CD8-positive, alpha-beta memory T cell (primary cell): ENCODE measurements around the gene DDX17. TPM values are rescaled to one million over a fixed set of nuclear protein-coding genes. Genes with fewer than 3 reads are reported as not detected.
A peak's percentile ranks its signal among the peaks of the same experiment; 100 is the strongest.

Experiments
- CTCF ChIA-PET: fragments of 350-600 bp; sonication (Branson Sonifier 250); formaldehyde crosslinking; loops from one replicate; lab custom pipeline; 2021; ENCODE audit warnings: antibody characterized with exemption; lab: Charles Lee
- POLR2A ChIA-PET: fragments of 350-600 bp; sonication (Branson Sonifier 250); formaldehyde crosslinking; loops from one replicate; lab custom pipeline; 2021; ENCODE audit warnings: antibody characterized with exemption; lab: Charles Lee
- DNase-seq, 5 donors: peaks; one replicate each; pipeline versions ENCODE4 v3.0.0 to v3.0.0-alpha.2; 2020 to 2022; ENCODE audit warnings: mixed read lengths in 1 of 5
- H3K27ac ChIP-seq: one replicate; pipeline ENCODE4 v1.7.0; 2013; ENCODE audit warnings: low read depth, mild to moderate bottlenecking, low read length, moderate library complexity
- H3K27me3 ChIP-seq: 2 replicates; pipeline ENCODE4 v1.7.0; 2013; ENCODE audit warnings: low read length, mild to moderate bottlenecking; ENCODE audit not compliant: insufficient read depth, poor library complexity, severe bottlenecking
- H3K36me3 ChIP-seq: 2 replicates; pipeline ENCODE4 v1.7.0; 2013; ENCODE audit warnings: mild to moderate bottlenecking, low read length, moderate library complexity; ENCODE audit not compliant: insufficient read depth
- H3K4me1 ChIP-seq: 2 replicates; pipeline ENCODE4 v1.7.0; 2013; ENCODE audit warnings: mild to moderate bottlenecking, low read length, moderate library complexity; ENCODE audit not compliant: insufficient read depth
- H3K4me3 ChIP-seq: 2 replicates; pipeline ENCODE4 v1.7.0; 2013; ENCODE audit warnings: mild to moderate bottlenecking, low read length
- H3K9me3 ChIP-seq: 2 replicates; pipeline ENCODE4 v1.7.0; 2013; ENCODE audit warnings: mild to moderate bottlenecking, low read length
- H3K27ac Mint-ChIP-seq, 8 donors: one replicate each; pipeline ENCODE4 v1.8.0; 2020 to 2021; ENCODE audit warnings: mixed read lengths in 8 of 8, mild to moderate bottlenecking in 6 of 8, inconsistent platforms in 3 of 8, moderate library complexity in 3 of 8
- H3K27me3 Mint-ChIP-seq, 2 donors: one replicate each; pipeline ENCODE4 v1.8.0; 2020 to 2021; ENCODE audit warnings: mixed read lengths in 2 of 2, mild to moderate bottlenecking in 1 of 2, moderate library complexity in 1 of 2
- H3K36me3 Mint-ChIP-seq, 3 donors: one replicate each; pipeline ENCODE4 v1.8.0; 2020 to 2021; ENCODE audit warnings: mixed read lengths in 3 of 3, inconsistent platforms in 1 of 3, mild to moderate bottlenecking in 1 of 3
- H3K4me1 Mint-ChIP-seq, 3 donors: one replicate each; pipeline ENCODE4 v1.8.0; 2020 to 2021; ENCODE audit warnings: mixed read lengths in 3 of 3, inconsistent platforms in 1 of 3, mild to moderate bottlenecking in 1 of 3
- H3K4me3 Mint-ChIP-seq, 7 donors: one replicate each; pipeline ENCODE4 v1.8.0; 2020 to 2021; ENCODE audit warnings: mixed read lengths in 7 of 7, mild to moderate bottlenecking in 6 of 7, moderate library complexity in 4 of 7, inconsistent platforms in 2 of 7
- H3K9me3 Mint-ChIP-seq, 5 donors: one replicate each; pipeline ENCODE4 v1.8.0; 2020 to 2022; ENCODE audit warnings: mixed read lengths in 5 of 5, mild to moderate bottlenecking in 3 of 5, moderate library complexity in 2 of 5, inconsistent platforms in 1 of 5
- polyA plus RNA-seq: library from polyadenylated mRNA; unstranded; fragments of 300-500 nt; fragmentation: Illumina TruSeq; gene quantifications from one replicate; pipeline ENCODE4 v1.2.3, GENCODE V29; 2021
- total RNA-seq, 2 experiments: library from RNA; stranded (reverse); gene quantifications; one replicate each; pipeline ENCODE4 v1.2.3, GENCODE V29; 2021

Gene DDX17
- 100 to 1,000 TPM; 358 to 369 TPM for total RNA-seq
- 41.4 TPM for polyA plus RNA-seq

DNA sequence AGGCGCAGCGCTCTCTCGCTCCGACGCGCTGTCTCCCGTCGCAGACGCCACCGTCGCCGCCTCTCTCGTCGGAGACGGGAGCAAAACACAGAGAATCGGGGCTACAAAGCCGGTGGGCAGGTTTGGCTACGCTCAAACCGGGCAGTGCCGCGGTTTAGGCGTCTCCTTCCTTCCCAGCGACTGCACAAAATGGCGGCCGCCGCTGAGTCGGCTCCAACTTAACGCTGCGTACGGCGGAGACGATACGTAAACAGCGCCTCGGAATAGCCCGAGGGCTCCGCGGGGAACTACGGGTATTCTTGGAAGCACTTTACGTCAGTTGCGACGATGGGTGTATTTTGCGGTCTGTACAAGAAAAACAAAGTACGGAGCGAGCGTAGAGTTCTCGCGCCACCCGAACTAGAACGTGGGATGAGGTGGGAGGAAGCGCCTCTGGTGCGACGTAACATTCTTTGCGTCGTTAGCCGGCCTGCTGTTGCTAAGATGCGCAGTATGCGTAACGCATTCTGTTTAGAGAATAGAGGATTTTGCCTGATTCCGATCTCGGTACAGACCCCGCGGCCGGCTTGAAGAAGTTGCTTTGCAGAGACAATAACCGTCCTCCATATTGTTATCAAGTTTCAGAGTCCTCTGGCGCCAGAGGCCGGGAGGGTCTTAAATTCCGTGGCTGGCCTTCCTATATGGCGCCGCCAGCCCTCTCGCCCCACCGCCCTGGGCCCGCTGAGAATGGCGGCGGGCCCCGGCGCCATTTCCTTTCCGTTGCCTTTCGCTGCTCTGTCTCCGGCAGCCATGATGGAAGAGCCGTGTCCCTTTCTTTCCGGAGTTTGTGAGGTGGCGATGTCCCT lies at the start of gene DDX17:
DDX17 (minus strand) TSS at position 194 of the 845 bp plus-strand sequence.
- CTCF ChIA-PET = no interaction called here
- POLR2A ChIA-PET = no interaction called here

DNA sequence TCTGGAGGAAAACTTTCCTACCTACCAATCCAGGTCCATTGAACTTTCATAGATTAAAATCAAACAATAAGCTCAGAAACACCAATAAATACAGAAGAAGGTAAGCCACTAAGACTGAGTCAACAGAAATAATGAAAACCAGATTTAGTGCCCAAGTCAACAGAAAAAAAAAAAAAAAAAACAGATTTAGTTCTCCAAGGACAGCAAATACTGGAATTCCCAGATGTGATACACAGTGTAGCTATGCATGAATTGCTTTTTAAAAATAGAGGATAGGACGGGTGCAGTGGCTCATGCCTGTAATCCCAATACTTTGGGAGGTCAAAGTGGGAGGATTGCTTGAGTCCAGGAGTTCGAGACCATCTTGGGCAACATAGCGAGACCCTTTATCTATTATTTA lies 48.2 kb upstream of the DDX17 start:
- H3K4me3 Mint-ChIP-seq = no peak overlapping the region
- Histone ChIP-seq H3K4me1 (no peaks in the 10 kb centered on the region), H3K4me3 (no peak overlapping the region), H3K27ac (no peak overlapping the region), H3K36me3 (no peaks in the 10 kb centered on the region), H3K9me3 (no peaks in the 10 kb centered on the region), H3K27me3 (no peaks in the 10 kb centered on the region)
- ChIA-PET CTCF (no interaction called here), POLR2A (interaction anchor here (0.7 kb wide), 2 partner anchors 180 to 602 kb away, joined by 3 to 4 read pairs; no protein-coding TSS in a partner anchor)
- no peaks in the 10 kb centered on the region for H3K36me3 Mint-ChIP-seq
- no peak overlapping the region for H3K27ac Mint-ChIP-seq
- H3K9me3 Mint-ChIP-seq = no peaks in the 10 kb centered on the region
- H3K4me1 Mint-ChIP-seq = no peaks in the 10 kb centered on the region
- no peak for DNase-seq
- H3K27me3 Mint-ChIP-seq = no peaks in the 10 kb centered on the region

More for the DNA sequence above, at the start of gene DDX17:
- H3K9me3 Mint-ChIP-seq = peaks cover 0 to 1% (median 0%) of the 10 kb centered on the region in 5 donors
- H3K36me3 Mint-ChIP-seq = peaks cover 4 to 45% (median 10%) of the 10 kb centered on the region in 3 donors
- H3K4me1 Mint-ChIP-seq = peaks cover 50 to 52% (median 51%) of the 10 kb centered on the region in 3 donors
- Histone ChIP-seq H3K36me3 (peaks cover 5% of the 10 kb centered on the region), H3K4me1 (peaks cover 36% of the 10 kb centered on the region), H3K27ac (peak within 1 kb of the TSS; percentile 98), H3K9me3 (no peaks in the 10 kb centered on the region), H3K4me3 (peak within 1 kb of the TSS; percentile 87), H3K27me3 (no peaks in the 10 kb centered on the region)
- H3K27ac Mint-ChIP-seq = peak within 1 kb of the TSS; percentile 99 to 100 (median 100)
- peaks cover 0 to 12% of the 10 kb centered on the region in 2 donors for H3K27me3 Mint-ChIP-seq
- DNase-seq = peak; percentile 86 to 96 (median 95)
- H3K4me3 Mint-ChIP-seq = peak within 1 kb of the TSS; percentile 99 to 100 (median 99)

DNA sequence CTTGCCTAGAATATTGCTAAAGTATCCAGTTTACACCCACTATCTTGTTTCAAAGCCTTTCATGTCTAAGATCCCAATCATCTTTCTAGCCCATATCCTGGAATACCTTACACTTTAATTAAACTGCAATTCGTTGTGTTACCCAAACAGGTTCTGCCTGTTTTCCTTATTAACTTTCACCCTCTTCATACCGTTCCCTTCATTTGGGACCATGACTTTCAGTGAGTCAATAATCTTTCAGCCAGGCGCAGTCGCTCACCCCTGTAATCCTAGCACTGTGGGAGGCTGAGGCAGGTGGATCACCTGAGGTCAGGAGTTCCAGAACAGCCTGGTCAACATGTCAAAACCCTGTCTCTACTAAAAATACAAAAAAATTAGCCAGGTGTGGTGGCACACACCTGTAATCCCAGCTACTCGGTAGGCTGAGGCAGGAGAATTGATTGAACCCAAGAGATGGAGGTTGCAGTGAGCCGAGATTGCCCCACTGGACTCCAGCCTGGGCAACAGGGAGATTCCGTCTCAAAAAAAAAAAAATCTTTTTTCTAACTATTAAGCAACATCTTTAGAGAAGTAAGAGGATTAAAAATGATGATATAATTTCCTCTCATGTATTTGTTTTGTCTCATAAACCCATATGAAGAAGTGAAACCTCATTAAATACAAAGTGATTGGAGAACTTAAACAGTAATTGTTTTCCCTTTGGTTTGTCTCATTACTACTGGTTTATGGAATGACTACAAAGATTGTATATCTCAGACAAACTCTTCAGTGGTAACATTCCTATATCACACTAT lies 43.2 kb upstream of the DDX17 start:
- Mint-ChIP-seq H3K36me3 (no peaks in the 10 kb centered on the region), H3K4me3 (no peak overlapping the region), H3K9me3 (peaks cover 0 to 2% (median 1%) of the 10 kb centered on the region in 5 donors), H3K4me1 (no peaks in the 10 kb centered on the region), H3K27ac (no peak overlapping the region), H3K27me3 (no peaks in the 10 kb centered on the region)
- no peak overlapping the region for H3K27ac ChIP-seq
- ChIA-PET POLR2A (interaction anchor here (0.7 kb wide), 1 partner anchor 282 kb away, joined by 6 read pairs; no protein-coding TSS in a partner anchor), CTCF (no interaction called here)
- H3K27me3 ChIP-seq = no peaks in the 10 kb centered on the region
- H3K4me1 ChIP-seq = no peaks in the 10 kb centered on the region
- no peaks in the 10 kb centered on the region for H3K9me3 ChIP-seq
- no peaks in the 10 kb centered on the region for H3K36me3 ChIP-seq
- H3K4me3 ChIP-seq = no peak overlapping the region
- DNase-seq = no peak

DNA sequence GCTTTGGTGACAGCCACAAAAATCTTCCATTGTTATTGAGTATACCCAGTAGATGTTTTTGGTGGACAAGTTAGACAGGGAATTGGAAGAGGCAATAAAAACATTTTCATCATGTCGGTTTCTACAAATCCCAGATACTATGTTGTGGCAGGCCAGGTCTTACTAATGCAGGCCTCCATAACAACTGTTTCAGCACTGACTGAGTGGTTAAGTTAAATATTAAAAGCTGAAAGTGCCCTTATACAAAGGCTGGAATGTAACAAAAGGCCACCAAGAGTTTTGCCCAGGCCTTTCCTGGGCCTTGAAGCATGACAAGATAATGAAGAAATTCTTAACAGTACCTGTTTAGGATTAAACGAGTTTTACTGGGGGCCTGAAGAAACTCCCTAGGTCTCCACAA lies 34.6 kb upstream of the DDX17 start:
- no peak overlapping the region for H3K4me3 Mint-ChIP-seq
- no peaks in the 10 kb centered on the region for H3K4me1 Mint-ChIP-seq
- Histone ChIP-seq H3K9me3 (no peaks in the 10 kb centered on the region), H3K4me1 (no peaks in the 10 kb centered on the region), H3K36me3 (no peaks in the 10 kb centered on the region), H3K4me3 (no peak overlapping the region), H3K27ac (no peak overlapping the region), H3K27me3 (no peaks in the 10 kb centered on the region)
- POLR2A ChIA-PET = no interaction called here
- no peak for DNase-seq
- CTCF ChIA-PET = no interaction called here
- peaks cover 3 to 21% (median 18%) of the 10 kb centered on the region in 5 donors for H3K9me3 Mint-ChIP-seq
- H3K27ac Mint-ChIP-seq = no peak overlapping the region
- peaks cover 0 to 10% (median 0%) of the 10 kb centered on the region in 3 donors for H3K36me3 Mint-ChIP-seq
- no peaks in the 10 kb centered on the region for H3K27me3 Mint-ChIP-seq

DNA sequence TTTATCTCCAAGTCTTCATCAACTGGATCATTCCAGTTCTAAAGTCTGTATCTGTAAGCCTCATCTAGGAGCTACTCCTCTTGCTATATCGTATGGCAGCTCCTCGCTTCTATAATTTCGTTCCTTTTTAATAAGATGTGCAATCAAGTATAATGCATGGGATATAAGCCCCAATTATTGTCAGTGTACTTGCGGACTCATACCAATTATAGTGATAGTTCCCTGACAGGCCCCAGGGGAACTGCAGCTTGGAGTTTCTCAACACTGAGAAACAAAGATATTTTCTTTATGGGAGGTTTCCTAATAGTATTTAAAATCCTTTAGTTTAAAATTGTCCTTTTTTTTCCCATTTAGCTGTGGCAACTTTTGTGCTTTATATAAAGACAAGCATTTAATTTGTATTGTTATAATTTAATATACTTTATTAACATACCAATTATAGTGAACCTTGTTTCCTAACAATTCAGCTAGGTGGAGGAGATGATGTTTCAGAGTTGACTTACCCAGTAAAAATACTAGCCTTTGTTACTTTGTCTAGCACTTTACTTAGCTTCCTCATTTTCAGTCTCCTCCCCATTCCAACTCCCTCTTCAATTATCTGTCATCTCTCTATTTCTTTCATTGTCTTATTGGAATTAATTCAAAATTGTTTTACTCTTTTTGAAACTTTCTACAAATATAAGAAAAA lies 25.3 kb upstream of the DDX17 start:
- H3K27me3 Mint-ChIP-seq = no peaks in the 10 kb centered on the region
- H3K4me1 Mint-ChIP-seq = peaks cover 5 to 9% (median 7%) of the 10 kb centered on the region in 3 donors
- DNase-seq = peak in 1 of 5 donors; percentile 43
- ChIA-PET POLR2A (interaction anchor here (1.0 kb wide), 1 partner anchor 78 kb away, joined by 3 read pairs; no protein-coding TSS in a partner anchor), CTCF (no interaction called here)
- H3K9me3 Mint-ChIP-seq = no peaks in the 10 kb centered on the region
- no peaks in the 10 kb centered on the region for H3K36me3 Mint-ChIP-seq
- peaks cover 14% of the 10 kb centered on the region for H3K4me1 ChIP-seq
- no peaks in the 10 kb centered on the region for H3K27me3 ChIP-seq
- peak overlapping the region; percentile 23 for H3K4me3 ChIP-seq
- H3K36me3 ChIP-seq = no peaks in the 10 kb centered on the region
- H3K27ac ChIP-seq = no peak overlapping the region
- H3K27ac Mint-ChIP-seq = peak overlapping the region; percentile 44 to 97 (median 72)
- H3K9me3 ChIP-seq = no peaks in the 10 kb centered on the region
- H3K4me3 Mint-ChIP-seq = peak overlapping the region in 6 of 7 donors; percentile 2 to 42 (median 20)

DNA sequence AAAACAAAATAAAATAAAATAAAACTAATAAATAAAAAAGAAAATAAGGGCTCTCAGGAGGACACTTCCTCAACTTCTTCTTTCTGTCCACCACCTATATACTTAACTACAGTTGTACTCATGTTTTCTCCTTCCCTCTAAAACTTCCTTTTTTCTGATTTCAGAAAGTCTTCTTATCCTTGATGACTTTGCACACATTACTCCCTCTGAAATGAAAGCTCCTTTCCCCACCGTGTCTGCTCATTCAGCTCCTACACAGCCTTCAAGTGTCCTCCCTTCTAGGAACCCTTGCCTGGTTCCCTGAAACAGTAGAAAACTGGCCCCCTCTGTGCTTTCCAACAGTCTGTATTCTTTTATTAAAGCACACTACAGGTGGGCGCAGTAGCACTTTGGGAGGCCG lies 18.3 kb upstream of the DDX17 start:
- Histone ChIP-seq H3K9me3 (no peaks in the 10 kb centered on the region), H3K4me3 (no peak overlapping the region), H3K27me3 (no peaks in the 10 kb centered on the region), H3K36me3 (no peaks in the 10 kb centered on the region), H3K27ac (no peak overlapping the region), H3K4me1 (no peaks in the 10 kb centered on the region)
- Mint-ChIP-seq H3K4me3 (no peak overlapping the region), H3K27me3 (peaks cover 6 to 15% of the 10 kb centered on the region in 2 donors), H3K36me3 (no peaks in the 10 kb centered on the region), H3K27ac (no peak overlapping the region), H3K9me3 (no peaks in the 10 kb centered on the region), H3K4me1 (no peaks in the 10 kb centered on the region)
- DNase-seq = no peak
- ChIA-PET POLR2A (interaction anchor here (1.0 kb wide), 1 partner anchor 9 kb away, joined by 4 read pairs; no protein-coding TSS in a partner anchor), CTCF (no interaction called here)

DNA sequence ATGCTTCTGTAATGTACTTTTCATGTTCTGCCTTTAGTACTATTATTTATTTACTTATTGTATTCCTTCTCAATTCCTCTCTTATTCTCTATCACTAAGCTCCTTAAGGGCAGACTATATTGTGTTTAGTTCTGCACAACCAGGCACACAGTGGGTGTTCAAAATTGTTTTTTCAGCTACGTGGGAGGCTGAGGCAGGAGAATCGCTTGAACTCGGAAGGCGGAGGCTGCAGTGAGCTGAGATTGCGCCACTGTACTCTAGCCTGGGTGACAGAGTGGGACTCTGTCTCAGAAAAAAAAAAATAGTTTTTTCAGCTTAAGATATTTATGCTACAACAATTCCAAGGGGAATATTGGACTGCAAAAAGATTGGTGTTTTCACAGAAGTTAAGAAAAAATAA lies 17.4 kb upstream of the DDX17 start:
- no peaks in the 10 kb centered on the region for H3K27me3 ChIP-seq
- no peaks in the 10 kb centered on the region for H3K4me1 Mint-ChIP-seq
- H3K36me3 ChIP-seq = no peaks in the 10 kb centered on the region
- H3K9me3 ChIP-seq = no peaks in the 10 kb centered on the region
- H3K9me3 Mint-ChIP-seq = no peaks in the 10 kb centered on the region
- CTCF ChIA-PET = interaction anchor here (1.6 kb wide), 1 partner anchor 49 kb away, joined by 4 read pairs; no protein-coding TSS in a partner anchor
- no peak overlapping the region for H3K27ac ChIP-seq
- no peaks in the 10 kb centered on the region for H3K36me3 Mint-ChIP-seq
- H3K27ac Mint-ChIP-seq = peak overlapping the region in 1 of 8 donors; percentile 60
- no peaks in the 10 kb centered on the region for H3K4me1 ChIP-seq
- H3K4me3 ChIP-seq = no peak overlapping the region
- POLR2A ChIA-PET = no interaction called here
- no peak overlapping the region for H3K4me3 Mint-ChIP-seq
- no peak for DNase-seq
- H3K27me3 Mint-ChIP-seq = peaks cover 6 to 15% of the 10 kb centered on the region in 2 donors
